HG02973 (cell line): ENCODE results near the gene AGPAT2.

Source experiments
- ATAC-seq: cut with Tn5 transposase; IDR thresholded peaks from one replicate; pipeline ENCODE4 v1.9.1; 2021; ENCODE audit warnings: moderate library complexity; ENCODE audit not compliant: unreplicated experiment

AGPAT2 gene

DNA sequence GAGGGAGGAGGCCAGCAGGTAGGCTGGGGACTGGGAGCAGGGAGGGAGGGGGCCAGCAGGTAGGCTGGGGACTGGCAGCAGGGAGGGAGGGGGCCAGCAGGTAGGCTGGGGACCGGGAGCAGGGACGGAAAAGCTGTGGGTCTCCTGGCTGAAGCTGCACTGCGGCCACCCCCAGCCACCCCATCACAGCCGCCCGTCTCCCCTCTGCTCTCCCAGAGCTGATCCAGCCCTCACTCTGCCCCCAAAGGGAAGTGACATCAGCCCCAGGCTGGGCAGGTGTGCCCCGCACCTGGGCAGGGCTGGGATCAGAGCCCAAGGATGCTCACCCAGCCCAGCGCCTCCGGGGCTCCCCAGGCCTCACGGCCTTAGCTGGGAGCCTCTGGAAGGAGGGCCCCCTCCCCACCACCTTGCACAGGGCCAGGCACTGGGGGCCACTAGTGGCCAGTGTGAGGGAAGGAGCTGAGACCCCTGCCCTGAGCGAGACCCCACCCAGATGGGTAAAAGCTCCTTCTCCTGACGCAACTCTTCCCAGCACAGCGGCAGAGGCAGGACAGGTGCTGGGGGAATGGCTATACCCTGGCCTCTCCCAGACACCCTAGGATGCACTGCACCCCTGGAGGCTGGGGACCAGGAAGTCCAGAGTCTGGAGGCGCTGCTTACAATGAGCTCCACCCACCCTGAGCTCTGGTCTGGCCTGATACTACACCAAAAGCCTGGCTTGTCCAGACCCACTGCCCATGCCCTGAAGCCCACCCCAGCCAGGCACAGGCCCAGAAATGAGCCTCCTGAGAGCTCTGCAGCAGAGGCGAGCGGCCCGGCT, 11.6 kb downstream of the AGPAT2 start:
- ATAC-seq: no peak

DNA sequence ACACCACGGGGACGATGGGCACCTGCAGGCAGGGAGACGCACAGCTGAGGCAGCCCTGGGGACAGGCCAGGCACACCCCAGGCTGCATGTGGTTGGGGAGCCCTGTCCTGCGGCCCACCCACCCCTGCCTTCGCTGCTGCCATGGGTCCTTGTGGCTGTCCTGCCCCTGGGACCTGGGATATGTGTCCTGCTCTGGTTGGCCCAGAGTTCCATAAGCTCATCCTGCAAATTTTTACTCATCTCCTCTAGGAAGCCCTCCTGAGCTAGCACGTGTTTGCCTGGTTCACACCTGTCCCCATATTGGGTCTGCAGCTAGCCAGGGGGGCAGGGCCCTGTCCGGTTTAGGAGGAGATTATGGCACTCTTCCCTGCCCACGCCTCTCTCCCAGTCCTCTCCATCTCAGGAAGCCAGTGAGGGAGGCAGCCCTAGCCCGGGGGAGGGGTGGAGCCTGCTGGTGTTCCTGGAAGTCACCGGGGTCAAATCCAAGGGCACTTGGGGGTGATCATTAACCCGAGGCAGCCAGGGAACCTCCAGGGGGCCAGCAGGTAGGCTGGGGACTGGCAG, 12.4 kb downstream of the AGPAT2 start:
- no peak for ATAC-seq

DNA sequence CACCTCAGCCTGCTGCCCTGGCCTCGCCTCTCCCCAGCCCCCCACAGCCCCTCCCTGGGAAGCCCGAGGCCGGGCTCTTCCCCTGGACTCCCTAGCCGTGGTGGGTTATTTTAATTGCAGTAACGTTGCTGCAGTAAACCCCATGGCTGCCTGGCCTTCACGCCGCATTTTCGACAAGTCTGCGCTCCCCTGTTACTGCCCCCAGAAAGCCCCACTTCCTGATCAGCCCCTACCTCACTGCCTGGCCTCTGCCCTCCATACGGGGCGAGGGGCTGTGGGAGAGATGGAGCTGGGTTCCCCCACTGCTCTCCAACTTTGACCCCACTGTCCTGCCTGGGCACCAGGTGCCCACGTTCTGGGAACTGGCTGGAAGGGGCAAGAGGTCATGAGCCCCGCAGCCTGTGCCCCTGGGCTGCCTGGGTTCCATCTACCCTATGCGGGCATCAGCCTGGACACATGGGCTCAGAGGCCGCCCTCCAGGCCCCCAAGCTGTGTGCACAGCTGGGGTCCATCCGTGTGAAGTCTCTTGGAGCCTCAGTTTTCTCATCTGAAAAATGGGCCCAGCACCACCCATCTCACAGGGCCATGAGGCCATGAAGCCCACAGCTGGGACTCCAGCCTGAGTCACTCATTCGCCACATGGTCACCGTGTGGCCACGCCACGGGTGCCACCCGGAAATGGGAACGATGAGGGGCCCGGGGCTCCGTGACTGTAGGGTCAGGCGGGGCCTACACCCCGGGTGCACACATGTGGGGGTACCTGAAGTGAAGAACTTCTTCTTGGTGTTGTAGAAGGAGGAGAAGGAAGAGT, 13.1 kb downstream of the AGPAT2 start:
- ATAC-seq: no peak

DNA sequence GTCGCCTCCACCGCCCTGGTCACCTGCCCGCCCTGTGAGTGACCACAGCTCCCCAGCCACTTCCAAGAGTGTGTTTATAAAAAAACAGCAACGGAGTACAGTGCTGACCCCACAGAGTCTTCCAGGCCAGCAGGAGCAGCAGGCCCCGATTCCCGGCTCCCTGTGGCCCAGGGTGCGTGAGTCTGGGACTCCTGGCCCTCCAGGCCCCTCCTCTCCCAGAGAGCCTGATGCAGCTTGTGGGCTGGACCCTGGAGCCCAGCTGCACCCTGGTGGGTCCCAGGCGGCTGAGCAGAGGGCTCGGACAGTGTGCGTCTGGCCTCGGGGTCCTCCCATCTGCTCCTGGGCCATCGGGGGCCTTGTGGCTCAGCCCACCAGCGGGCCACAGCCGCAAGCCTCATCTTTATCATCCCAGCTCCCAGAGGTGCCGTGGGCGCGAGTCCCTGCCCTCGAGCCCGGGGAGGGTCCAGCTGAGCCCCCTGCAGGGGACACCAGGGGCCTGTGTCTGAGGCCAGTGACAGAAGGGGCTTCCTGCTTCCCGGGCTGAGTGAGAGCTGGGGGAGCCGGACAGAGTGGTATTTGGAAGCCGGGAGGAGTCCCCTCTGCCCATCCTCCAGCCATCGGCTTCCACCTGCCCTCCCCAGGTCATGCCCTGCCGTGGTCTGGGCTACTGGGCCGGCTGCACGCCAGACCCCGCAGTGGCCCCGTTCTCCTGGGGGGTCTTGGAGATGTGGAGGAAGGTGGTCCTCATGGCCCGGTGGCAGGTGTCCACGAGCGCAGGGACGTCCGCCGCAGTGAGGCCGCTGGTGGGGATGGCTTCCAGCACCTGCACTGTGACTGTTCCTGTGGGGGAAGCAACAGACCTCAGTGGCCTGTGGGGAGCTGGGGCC, 13.9 kb downstream of the AGPAT2 start:
- no peak for ATAC-seq

DNA sequence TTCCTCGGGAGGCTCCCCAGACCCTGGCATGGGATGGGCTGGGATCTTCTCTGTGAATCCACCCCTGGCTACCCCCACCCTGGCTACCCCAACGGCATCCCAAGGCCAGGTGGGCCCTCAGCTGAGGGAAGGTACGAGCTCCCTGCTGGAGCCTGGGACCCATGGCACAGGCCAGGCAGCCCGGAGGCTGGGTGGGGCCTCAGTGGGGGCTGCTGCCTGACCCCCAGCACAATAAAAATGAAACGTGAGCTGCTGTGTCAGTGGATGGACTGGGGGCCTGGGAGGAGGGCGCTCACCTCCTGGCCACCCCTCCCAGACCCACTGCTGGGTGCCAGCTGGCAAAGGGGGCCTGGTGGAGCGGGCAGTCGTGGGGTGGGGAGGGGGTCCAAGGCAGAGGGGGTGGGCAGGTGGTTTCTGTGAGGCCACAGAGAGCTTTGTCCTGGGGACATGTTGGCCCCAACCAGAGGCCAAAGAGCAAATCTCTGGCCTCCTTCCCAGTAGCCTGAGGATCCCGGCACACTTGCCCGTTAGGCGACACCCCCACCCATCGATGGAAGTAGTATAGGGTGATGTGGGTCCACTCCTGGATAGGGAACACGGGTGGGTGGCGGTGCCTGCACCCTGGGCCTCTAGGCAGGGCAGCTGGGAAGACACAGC, 14.7 kb downstream of the AGPAT2 start:
- ATAC-seq: no peak

DNA sequence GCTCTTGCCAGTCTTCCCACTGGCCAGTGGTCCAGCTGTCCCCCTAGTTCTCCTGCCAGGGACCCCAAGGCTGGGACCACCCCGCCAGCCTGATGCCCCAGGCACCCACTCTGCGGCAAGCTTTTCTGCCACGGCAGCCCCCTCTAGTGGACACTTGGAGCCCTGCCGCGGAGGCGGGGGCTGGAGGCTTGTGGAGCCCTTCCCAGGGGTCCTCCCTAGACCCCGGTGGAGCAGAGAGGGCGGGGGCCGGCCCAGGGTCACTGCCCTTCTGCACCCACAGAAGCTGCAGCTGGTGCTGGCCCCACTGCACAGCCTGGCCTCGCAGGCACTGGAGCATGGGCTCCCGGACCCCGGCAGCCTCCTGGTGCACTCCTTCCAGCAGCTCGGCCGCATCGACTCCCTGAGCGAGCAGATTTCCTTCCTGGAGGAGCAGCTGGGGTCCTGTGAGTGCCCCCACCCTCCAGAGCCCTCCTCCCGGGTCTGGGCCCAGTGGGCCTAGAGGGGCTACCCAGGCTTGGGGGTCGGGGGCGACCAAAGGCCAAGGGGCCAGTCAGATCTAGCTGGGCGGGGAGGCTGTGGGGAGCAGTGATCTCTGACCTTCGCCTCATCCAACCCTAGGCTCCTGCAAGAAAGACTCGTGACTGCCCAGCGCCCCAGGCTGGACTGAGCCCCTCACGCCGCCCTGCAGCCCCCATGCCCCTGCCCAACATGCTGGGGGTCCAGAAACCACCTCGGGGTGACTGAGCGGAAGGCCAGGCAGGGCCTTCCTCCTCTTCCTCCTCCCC, 15.4 kb downstream of the AGPAT2 start:
- ATAC-seq: no peak

DNA sequence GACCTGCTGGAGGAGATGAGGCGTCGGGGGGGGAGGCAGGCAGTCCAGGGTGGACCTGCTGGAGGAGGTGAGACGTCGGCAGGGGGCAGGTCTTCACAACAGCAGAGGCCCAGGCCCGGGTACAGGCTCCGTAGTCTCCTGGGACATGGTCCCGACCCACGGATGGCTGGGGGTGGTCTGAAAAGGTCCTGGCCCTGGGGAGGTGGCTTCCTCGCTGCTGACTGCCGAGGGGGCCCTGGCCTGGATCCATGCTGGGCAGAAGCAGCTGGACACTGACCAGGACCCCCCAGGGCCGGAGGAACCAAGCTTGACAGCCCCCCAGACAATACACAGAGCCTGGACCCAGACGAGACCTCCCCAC, 16.0 kb downstream of the AGPAT2 start:
- no peak for ATAC-seq

DNA sequence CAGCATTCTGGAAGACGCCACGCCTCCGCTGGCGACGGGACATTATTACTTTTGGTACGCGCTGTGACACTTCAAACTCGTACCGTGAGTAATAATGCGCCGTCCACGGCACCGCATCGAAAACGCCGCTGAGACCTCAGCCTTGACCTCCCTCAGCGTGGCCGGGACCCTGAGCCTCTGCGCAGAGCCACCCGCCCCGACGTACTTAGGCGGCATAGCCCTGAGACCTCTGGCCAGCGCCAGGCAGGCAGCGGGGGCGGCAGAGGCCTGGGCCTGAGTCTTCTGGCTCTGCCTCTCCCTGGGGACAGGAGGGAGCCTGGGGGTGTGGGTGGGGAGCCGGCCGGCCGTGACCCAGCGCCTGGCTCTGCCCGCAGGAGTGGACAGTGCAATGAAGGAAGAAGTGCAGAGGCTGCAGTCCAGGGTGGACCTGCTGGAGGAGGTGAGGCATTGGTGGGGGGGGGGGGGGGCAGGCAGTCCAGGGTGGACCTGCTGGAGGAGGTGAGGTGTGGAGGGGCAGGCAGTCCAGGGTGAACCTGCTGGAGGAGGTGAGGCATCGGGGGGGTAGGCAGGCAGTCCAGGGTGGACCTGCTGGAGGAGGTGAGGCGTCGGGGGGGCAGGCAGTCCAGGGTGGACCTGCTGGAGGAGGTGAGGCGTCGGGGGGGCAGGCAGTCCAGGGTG, 16.5 kb downstream of the AGPAT2 start:
- no peak for ATAC-seq

DNA sequence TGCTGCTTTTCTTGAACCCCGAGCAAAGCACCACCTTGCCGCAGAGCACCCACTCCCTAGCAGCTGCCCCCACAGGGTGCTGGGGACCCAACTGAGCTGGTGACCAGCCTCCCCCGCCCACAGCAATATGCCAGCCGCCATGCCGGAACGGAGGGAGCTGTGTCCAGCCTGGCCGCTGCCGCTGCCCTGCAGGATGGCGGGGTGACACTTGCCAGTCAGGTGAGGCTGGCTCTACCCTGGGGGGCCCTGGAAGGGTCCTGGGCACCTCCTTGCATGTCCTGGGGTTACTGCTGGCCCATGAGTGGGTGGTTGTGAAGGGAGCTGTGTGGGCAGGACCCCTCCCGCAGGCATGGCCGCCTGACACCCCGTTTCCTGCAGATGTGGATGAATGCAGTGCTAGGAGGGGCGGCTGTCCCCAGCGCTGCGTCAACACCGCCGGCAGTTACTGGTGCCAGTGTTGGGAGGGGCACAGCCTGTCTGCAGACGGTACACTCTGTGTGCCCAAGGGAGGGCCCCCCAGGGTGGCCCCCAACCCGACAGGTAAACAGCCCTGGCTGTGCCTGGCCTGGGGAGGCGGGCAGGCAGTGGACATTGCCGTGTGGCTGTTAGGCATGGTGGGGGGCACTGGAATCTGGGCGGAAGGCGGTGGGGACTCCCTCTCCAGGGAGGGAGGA, 17.3 kb downstream of the AGPAT2 start:
- ATAC-seq: no peak

DNA sequence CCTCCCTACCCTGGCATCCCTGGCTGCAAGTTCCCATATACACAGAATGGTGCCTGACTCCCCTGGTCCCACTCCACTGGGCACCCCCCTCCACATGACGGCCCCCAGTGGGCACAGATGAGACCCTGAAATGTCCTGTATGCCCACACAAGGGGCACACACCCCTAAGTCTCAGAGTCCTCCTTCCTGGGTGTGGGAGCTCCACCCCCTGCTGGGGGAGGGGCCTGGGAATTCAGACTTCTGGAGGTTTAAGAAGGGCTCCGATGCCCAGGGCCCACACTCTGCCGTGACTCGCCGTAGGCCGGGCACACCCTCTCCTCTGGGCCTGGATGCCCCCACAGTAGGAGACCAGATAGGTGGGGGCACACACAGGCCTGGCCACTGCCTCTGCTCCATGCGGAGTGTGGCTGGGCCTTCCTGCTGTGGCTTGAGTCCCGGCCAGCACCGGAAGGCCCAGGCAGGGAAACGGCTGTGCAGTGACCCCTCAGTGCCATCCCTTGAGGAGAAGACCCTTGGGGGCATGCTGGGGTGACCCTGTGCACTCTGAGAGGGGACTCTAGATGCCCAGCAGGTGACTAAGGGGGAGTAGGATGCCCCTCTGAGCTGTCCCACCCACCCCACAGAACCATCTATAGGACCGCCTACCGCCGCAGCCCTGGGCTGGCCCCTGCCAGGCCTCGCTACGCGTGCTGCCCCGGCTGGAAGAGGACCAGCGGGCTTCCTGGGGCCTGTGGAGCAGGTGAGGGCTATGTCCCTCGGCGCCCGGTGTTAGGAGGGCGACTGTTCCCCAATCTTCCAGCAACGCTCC, 18.1 kb downstream of the AGPAT2 start:
- ATAC-seq: no peak

DNA sequence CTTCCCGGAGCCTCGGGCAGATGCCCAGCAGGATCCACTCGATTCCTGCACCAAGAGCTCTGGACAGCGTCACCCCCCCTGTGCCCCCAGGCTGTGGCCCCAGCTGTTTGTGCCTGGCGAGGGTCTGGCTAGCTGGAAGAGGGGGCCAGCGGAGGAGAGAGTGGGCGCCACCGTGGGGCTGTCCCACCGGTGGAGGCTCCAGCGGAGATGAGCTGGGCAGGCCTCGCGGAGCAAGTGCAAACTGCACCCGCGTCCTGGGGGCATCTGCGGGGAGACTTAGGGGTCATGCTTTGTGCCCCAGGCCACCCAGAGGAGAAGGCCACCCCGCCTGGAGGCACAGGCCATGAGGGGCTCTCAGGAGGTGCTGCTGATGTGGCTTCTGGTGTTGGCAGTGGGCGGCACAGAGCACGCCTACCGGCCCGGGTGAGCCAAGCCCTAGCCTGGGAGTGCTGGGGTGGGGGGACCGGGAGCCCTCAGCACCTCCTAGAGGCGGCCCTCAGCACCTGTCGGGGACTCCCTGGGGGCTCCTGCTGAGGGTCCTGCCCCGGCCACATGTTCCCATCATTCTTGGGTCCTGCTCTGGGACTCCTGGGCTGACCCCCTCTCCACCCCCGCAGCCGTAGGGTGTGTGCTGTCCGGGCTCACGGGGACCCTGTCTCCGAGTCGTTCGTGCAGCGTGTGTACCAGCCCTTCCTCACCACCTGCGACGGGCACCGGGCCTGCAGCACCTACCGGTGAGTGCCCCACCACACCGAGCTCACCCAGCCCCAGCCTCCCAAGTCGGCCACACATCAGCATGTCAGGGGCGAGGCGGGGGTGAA, 19.1 kb downstream of the AGPAT2 start:
- no peak for ATAC-seq

DNA sequence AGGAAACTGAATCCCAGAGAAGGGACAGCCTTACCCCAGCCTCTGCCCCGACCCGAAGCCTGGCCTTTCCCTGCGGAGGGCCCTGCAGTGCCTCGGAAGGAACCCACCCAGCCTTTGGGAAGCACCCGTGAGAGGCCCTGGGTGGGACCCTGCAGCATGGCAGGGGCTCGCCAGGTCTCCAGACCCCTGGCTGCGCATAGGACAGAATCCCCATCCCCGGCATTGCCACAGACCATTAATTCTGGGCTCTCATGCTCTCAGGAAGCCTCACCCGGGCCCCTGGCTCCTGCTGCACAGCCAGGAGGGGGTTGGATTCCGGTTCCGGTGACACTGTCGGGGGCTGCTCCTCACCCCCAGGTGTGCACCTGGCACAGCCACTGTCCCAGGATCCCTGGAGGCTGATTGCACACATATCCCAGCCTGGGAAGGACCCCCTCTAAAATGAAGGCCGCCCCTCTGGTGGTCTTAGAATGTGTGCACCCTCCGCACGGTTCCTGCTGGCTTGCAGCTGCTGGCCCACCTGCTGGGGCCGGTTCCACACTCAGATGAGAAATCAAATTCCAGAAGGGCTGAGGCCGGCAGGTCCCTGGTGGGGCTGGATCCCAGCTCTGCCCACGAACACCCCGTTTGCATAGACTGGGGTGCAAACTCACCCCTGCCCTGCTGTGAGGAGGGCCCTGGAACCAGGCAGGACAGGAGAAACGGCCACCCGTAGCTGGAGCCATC, 19.9 kb downstream of the AGPAT2 start:
- ATAC-seq: no peak

DNA sequence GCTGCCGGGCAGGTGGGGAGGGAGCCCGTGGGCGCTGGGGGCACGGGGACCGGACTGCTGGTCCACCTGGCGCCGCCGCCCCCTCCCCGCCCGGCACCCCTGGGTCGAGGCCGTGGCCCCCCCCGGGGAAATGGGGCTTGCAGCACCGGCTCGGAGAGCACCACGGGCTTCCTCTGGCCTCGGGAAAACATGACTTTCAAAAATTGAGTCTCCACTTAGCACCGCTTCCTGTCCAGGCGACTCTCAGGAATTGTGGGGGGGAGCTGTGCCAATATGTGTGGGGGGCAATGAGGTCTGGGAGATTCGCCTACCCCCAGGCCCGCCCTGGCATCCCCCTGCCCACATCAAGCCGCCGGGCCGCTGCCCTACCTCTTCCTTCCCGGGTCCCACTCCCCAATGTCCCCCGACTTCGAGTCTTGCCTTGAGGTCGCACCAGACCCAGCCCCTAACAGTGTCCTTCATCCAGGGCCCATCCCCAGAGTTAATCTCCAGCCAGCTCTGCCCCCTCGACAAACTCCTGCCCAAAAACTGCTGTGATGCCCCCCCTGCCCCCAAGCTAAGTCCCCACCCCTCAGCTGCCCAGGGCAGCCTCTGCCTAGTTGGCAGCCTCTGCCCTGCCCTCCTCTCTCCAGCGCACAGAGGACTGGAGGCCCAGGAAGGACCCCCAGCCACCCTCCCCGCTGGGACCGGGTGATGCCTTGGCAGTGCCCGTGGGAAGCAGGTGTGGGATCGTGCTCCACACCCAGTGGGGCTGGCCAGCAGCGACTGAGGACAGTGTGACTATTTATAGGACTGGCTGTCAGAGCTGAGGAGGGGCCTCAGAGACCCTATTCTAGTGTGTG, 20.7 kb downstream of the AGPAT2 start:
- ATAC-seq: no peak

DNA sequence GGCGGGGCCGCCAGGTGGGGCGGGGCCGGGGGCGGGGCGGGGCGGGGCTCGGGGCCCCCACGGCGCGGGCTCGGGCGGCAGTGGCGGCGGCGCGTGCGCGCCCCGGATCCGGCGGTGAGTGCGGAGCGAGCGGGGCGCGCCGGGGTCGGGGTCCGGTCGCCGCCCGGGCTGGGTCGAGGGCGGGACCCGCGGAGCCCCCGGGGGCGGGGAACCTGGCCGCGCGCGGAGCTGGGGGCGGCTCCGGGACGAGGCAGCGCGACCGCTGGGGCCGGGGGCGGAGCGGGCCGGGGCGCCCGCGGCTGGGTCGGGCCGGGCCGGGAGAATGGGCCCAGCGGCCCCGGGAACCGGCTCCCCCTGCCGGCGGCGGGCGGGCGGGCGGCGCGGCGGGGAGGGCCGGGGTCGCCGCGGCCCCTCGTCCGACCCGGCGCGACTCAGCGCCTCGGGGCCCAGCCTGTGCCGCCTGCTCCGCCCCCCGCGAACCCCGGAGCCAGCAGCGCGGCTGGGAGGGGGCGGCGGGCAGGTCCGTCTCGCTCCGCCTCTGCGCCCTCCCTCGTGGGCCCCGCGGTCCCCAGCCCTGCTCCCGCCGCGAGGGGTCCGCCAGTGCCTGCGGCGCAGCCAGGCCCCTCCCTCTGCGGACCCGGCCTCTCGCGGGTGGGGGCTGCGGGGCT, 21.4 kb downstream of the AGPAT2 start:
- no peak for ATAC-seq
